Mesendoderm (in vitro differentiated cells): Measurements from ENCODE around the gene NDUFAF2.
"Not testable (repeated sequence)": the region's sequence is repeated elsewhere in the genome, so short reads cannot be mapped to it uniquely, and the experiment has no call there.

Source experiments
- DNase-seq: peaks from one replicate; pipeline ENCODE4 v3.0.0; 2013
- H2AK5ac ChIP-seq: 2 replicates; pipeline ENCODE4 v1.6.1; 2013; ENCODE audit warnings: low read length, inconsistent platforms
- H2BK120ac ChIP-seq: 2 replicates; pipeline ENCODE4 v1.6.1; 2013; ENCODE audit warnings: low read depth, mild to moderate bottlenecking, low read length, moderate library complexity, mixed read lengths
- H2BK15ac ChIP-seq: replicated peaks from 2 replicates; pipeline ENCODE4 v1.6.1; 2013; ENCODE audit warnings: low read depth, mild to moderate bottlenecking, moderate library complexity
- H2BK5ac ChIP-seq: 2 replicates; pipeline ENCODE4 v1.6.1; 2013; ENCODE audit warnings: low read length, inconsistent platforms
- H3K18ac ChIP-seq: 2 replicates; pipeline ENCODE4 v1.6.1; 2013; ENCODE audit warnings: mild to moderate bottlenecking, low read length, mixed read lengths
- H3K23ac ChIP-seq: one replicate; pipeline ENCODE4 v1.6.1; 2013; ENCODE audit warnings: low read length
- H3K27ac ChIP-seq: 2 replicates; pipeline ENCODE4 v1.5.1; 2013; ENCODE audit warnings: low read depth, mild to moderate bottlenecking, inconsistent platforms, low read length, moderate library complexity
- H3K27me3 ChIP-seq: 2 replicates; pipeline ENCODE4 v1.6.1; 2013; ENCODE audit warnings: low read length, control low read depth, mild to moderate bottlenecking, inconsistent platforms; ENCODE audit not compliant: insufficient read depth, poor library complexity
- H3K36me3 ChIP-seq: 2 replicates; pipeline ENCODE4 v1.6.1; 2013; ENCODE audit warnings: low read length, inconsistent platforms; ENCODE audit not compliant: control insufficient read depth, insufficient read depth
- H3K4ac ChIP-seq: one replicate; pipeline ENCODE4 v1.6.1; 2013; ENCODE audit warnings: low read depth, mild to moderate bottlenecking, low read length, moderate library complexity
- H3K4me1 ChIP-seq: 2 replicates; pipeline ENCODE4 v1.6.1; 2013; ENCODE audit warnings: low read depth, low read length, inconsistent platforms; ENCODE audit not compliant: control insufficient read depth
- H3K4me2 ChIP-seq: 2 replicates; pipeline ENCODE4 v1.6.1; 2013; ENCODE audit warnings: low read length
- H3K4me3 ChIP-seq: 2 replicates; pipeline ENCODE4 v1.5.1; 2013; ENCODE audit warnings: mild to moderate bottlenecking, low read length
- H3K56ac ChIP-seq: one replicate; pipeline ENCODE4 v1.6.1; 2013; ENCODE audit warnings: low read length
- H3K79me1 ChIP-seq: 2 replicates; pipeline ENCODE4 v1.6.1; 2013; ENCODE audit warnings: low read length, inconsistent platforms
- H3K79me2 ChIP-seq: 2 replicates; pipeline ENCODE4 v1.6.1; 2013; ENCODE audit warnings: mild to moderate bottlenecking, low read length; ENCODE audit not compliant: control insufficient read depth, insufficient read depth
- H3K9ac ChIP-seq: 2 replicates; pipeline ENCODE4 v1.6.1; 2013; ENCODE audit warnings: low read length, inconsistent platforms
- H4K5ac ChIP-seq: one replicate; pipeline ENCODE4 v1.6.1; 2013; ENCODE audit warnings: low read length
- H4K8ac ChIP-seq: one replicate; pipeline ENCODE4 v1.6.1; 2013; ENCODE audit warnings: low read depth, mild to moderate bottlenecking, control low read depth, low read length, moderate library complexity
- WGBS: extraction: QIAGEN DNeasy Blood & Tissue Kit; methylation state at CpG from one replicate; pipeline ENCODE4 v1.1.7; 2013; ENCODE audit warnings: low lambda C conversion rate, missing lambda C conversion rate; ENCODE audit not compliant: insufficient coverage; ENCODE audit errors: extremely low coverage; 5-methylcytosine and 5-hydroxymethylcytosine counted together

NDUFAF2 gene

DNA sequence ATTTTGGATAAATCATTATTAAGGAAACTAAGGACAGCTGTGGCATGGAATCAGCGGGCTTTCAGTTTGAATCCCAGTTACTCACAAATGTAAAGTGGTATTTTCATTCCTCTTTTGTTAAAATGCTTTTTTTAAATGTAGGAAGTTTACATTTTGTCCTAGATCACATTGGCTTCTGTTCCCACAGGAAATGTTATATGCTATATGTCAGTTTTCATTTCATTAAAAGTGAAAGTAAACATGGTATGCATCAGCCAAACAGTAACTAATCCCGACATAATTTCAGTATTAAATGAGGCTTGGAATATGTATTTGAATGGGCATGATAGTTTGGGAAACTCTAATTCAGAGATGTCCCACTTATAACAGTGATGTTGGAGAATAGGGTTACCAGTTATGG lies 235.9 kb downstream of the NDUFAF2 start:
- DNase-seq = no peak
- Histone ChIP-seq H3K27ac (no peak overlapping the region), H3K36me3 (no peaks in the 10 kb centered on the region), H4K8ac (no peak overlapping the region), H3K4me3 (no peak overlapping the region), H3K4ac (no peak overlapping the region), H3K23ac (no peak overlapping the region), H3K4me1 (no peaks in the 10 kb centered on the region), H2BK15ac (no peak overlapping the region), H2BK5ac (no peak overlapping the region), H3K79me2 (no peaks in the 10 kb centered on the region), H3K79me1 (no peaks in the 10 kb centered on the region), H2BK120ac (no peak overlapping the region), H2AK5ac (no peak overlapping the region), H3K56ac (no peak overlapping the region), H4K5ac (no peak overlapping the region), H3K9ac (no peak overlapping the region), H3K4me2 (no peak overlapping the region), H3K18ac (no peak overlapping the region), H3K27me3 (no peaks in the 10 kb centered on the region)
- WGBS = no CpG with 5 or more reads among the region's 2 CpGs

GRCh38 chr5:61182449-61182848 lies 237.4 kb downstream of the NDUFAF2 start:
- DNase-seq = no peak
- Histone ChIP-seq H3K56ac (no peak overlapping the region), H3K4me2 (no peak overlapping the region), H3K23ac (no peak overlapping the region), H3K79me1 (no peaks in the 10 kb centered on the region), H2BK5ac (no peak overlapping the region), H3K9ac (no peak overlapping the region), H3K4ac (no peak overlapping the region), H2AK5ac (no peak overlapping the region), H3K4me1 (no peaks in the 10 kb centered on the region), H2BK120ac (no peak overlapping the region), H4K5ac (no peak overlapping the region), H3K36me3 (no peaks in the 10 kb centered on the region), H3K18ac (no peak overlapping the region), H4K8ac (no peak overlapping the region), H3K27me3 (no peaks in the 10 kb centered on the region), H3K27ac (no peak overlapping the region), H2BK15ac (no peak overlapping the region), H3K4me3 (no peak overlapping the region), H3K79me2 (no peaks in the 10 kb centered on the region)
- WGBS = no CpG with 5 or more reads among the region's 2 CpGs

DNA sequence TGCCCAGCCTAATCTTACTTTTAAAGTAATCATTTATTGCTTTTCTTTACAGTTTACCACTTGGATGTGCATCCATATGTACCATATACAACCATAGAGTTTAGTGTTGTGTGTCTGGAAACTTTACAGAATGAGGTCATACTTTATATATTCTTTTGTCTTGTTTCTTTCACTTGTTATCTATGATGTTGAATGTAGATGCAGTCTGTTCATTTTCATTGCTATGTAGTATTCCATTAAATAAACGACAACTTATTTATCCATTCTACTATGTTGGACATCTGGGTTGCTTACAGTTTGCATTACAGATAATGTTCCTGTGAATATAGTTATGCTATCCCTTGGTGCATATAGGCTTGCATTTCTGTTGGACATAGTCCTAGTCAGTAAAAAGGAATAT lies 238.5 kb downstream of the NDUFAF2 start:
- Histone ChIP-seq H2BK5ac (no peak overlapping the region), H3K9ac (no peak overlapping the region), H3K4me2 (no peak overlapping the region), H4K8ac (no peak overlapping the region), H2AK5ac (no peak overlapping the region), H3K56ac (no peak overlapping the region), H3K4me3 (no peak overlapping the region), H3K79me2 (no peaks in the 10 kb centered on the region), H3K4ac (no peak overlapping the region), H2BK15ac (no peak overlapping the region), H3K18ac (no peak overlapping the region), H3K79me1 (no peaks in the 10 kb centered on the region), H2BK120ac (no peak overlapping the region), H3K27me3 (no peaks in the 10 kb centered on the region), H3K36me3 (no peaks in the 10 kb centered on the region), H3K4me1 (no peaks in the 10 kb centered on the region), H3K27ac (no peak overlapping the region), H4K5ac (no peak overlapping the region), H3K23ac (no peak overlapping the region)
- WGBS = no CpG with 5 or more reads among the region's 1 CpG
- no peak for DNase-seq

GRCh38 chr5:61184708-61185107 lies 239.7 kb downstream of the NDUFAF2 start:
- no peak for DNase-seq
- no CpG with 5 or more reads among the region's 2 CpGs for WGBS

GRCh38 chr5:61186634-61187033 lies 241.6 kb downstream of the NDUFAF2 start:
- Histone ChIP-seq H3K18ac (no peak overlapping the region), H2AK5ac (no peak overlapping the region), H3K4me3 (no peak overlapping the region), H3K4me2 (no peak overlapping the region), H3K27ac (no peak overlapping the region), H4K8ac (no peak overlapping the region), H3K56ac (no peak overlapping the region), H2BK5ac (no peak overlapping the region), H3K4ac (no peak overlapping the region), H2BK15ac (no peak overlapping the region), H3K4me1 (no peaks in the 10 kb centered on the region), H2BK120ac (no peak overlapping the region), H4K5ac (no peak overlapping the region), H3K9ac (no peak overlapping the region), H3K23ac (no peak overlapping the region), H3K36me3 (no peaks in the 10 kb centered on the region), H3K79me1 (no peaks in the 10 kb centered on the region), H3K79me2 (no peaks in the 10 kb centered on the region), H3K27me3 (no peaks in the 10 kb centered on the region)
- no CpG with 5 or more reads among the region's 2 CpGs for WGBS
- DNase-seq = no peak

More at GRCh38 chr5:61184708-61185107, 239.7 kb downstream of the NDUFAF2 start:
- Histone ChIP-seq H3K79me2 (no peaks in the 10 kb centered on the region), H3K4me1 (no peaks in the 10 kb centered on the region), H2AK5ac (no peak overlapping the region), H4K8ac (no peak overlapping the region), H3K4me2 (no peak overlapping the region), H3K9ac (no peak overlapping the region), H3K27ac (no peak overlapping the region), H3K4me3 (no peak overlapping the region), H3K27me3 (no peaks in the 10 kb centered on the region), H2BK5ac (no peak overlapping the region), H3K36me3 (no peaks in the 10 kb centered on the region), H2BK120ac (no peak overlapping the region), H3K4ac (no peak overlapping the region), H2BK15ac (no peak overlapping the region), H4K5ac (no peak overlapping the region), H3K79me1 (no peaks in the 10 kb centered on the region), H3K56ac (no peak overlapping the region), H3K18ac (no peak overlapping the region), H3K23ac (no peak overlapping the region)

GRCh38 chr5:61187352-61187751 lies 242.3 kb downstream of the NDUFAF2 start:
- not testable (repeated sequence) for H3K4me2 ChIP-seq, H3K4me1 ChIP-seq, H3K36me3 ChIP-seq, DNase-seq, H3K79me1 ChIP-seq, H2AK5ac ChIP-seq, H3K56ac ChIP-seq, H2BK15ac ChIP-seq, H3K18ac ChIP-seq, H3K23ac ChIP-seq, H3K4me3 ChIP-seq, H3K79me2 ChIP-seq, H3K9ac ChIP-seq, H4K8ac ChIP-seq, H3K27me3 ChIP-seq, H2BK120ac ChIP-seq, H2BK5ac ChIP-seq, H3K27ac ChIP-seq, H4K5ac ChIP-seq, H3K4ac ChIP-seq
